GM10248 (cell line): ENCODE data around the gene HEMGN.

Source experiments
- CTCF ChIA-PET: fragments of 300-600 bp; sonication (Branson Sonifier 250); formaldehyde crosslinking; extraction: SDS; loops from one replicate; lab custom pipeline; 2021; ENCODE audit warnings: antibody characterized with exemption; lab: Yijun Ruan, JAX
- POLR2A ChIA-PET: fragments of 350-650 bp; sonication (Branson Sonifier 250); formaldehyde crosslinking; extraction: SDS; loops from one replicate; lab custom pipeline; 2020; ENCODE audit warnings: antibody characterized with exemption; lab: Yijun Ruan, JAX
- DNase-seq: peaks from one replicate; pipeline ENCODE4 v3.0.0; 2012; ENCODE audit errors: extremely low spot score
- CTCF ChIP-seq: IDR thresholded peaks from 2 replicates; pipeline ENCODE4 v1.5.1; 2012; ENCODE audit warnings: mild to moderate bottlenecking, low read depth; ENCODE audit errors: extremely low read depth, missing control alignments, control extremely low read depth

Gene HEMGN

DNA sequence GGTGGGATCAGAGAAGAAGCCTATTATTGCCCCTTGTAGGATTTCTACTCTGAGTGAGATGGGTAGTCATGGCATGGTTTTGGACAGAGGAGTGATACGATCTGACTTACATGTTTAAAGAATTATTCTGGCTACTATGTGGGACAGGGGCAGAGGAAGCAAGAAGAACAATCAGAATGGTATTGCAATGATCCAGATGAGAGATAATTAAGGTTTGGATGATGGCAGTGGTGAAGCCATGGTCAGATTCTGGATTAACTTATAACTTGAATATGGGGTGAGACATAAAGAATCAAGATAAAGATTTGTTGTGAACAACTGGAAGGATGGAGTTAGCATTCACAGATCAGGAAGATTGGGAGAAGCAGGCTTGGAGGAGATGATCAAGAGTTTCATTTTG, 3.4 kb upstream of the HEMGN start:
- DNase-seq, result no peak
- no peak for TF ChIP-seq CTCF
- ChIA-PET POLR2A (no interaction called here), CTCF (interaction anchor here (1.0 to 2.0 kb wide), 3 partner anchors 12 to 51 kb away, joined by 3 to 9 read pairs (median 5); no protein-coding TSS in a partner anchor)

- no peak for DNase-seq
- no peak for TF ChIP-seq CTCF
- CTCF ChIA-PET, result interaction anchor here (0.9 to 2.0 kb wide), 2 partner anchors 10 to 11 kb away, joined by 3 to 5 read pairs; no protein-coding TSS in a partner anchor
- POLR2A ChIA-PET, result no interaction called here
Observed at GRCh38 chr9:97940741-97941140, 2.8 kb upstream of the HEMGN start.

GRCh38 chr9:97940233-97940632, 2.3 kb upstream of the HEMGN start:
- no peak for TF ChIP-seq CTCF
- POLR2A ChIA-PET, result no interaction called here
- CTCF ChIA-PET, result interaction anchor here (0.9 to 1.1 kb wide), 3 partner anchors 11 to 17 kb away, joined by 3 read pairs; partner anchors contain the start of gene TRMO
- DNase-seq, result no peak

DNA sequence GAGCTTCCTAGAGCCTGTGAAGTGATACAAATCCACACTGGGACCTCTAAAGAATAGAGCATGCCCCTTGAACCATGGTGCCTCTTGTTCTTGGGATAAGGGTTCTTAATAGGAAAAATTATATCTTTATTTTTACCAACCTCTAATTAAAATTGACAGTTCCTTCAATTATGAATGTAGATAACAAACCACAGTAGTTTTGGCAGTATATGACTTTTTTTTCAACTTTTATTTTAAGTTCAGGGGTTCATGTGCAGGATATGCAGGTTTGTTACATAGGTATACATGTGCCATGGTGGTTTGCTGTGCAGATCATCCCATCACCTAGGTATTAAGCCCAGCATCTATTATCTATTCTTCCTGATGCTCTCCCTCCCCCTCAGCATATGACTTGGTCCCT, 974 bp downstream of the HEMGN start:
- ChIA-PET CTCF (interaction anchor here (1.3 to 2.1 kb wide), 4 partner anchors 13 to 121 kb away, joined by 3 to 9 read pairs (median 4); no protein-coding TSS in a partner anchor), POLR2A (no interaction called here)
- TF ChIP-seq CTCF, result no peak
- no peak for DNase-seq

GRCh38 chr9:97935276-97935675, 2.7 kb downstream of the HEMGN start:
- ChIA-PET POLR2A (no interaction called here), CTCF (interaction anchor here (1.5 to 3.1 kb wide), 4 partner anchors 9 to 123 kb away, joined by 3 to 29 read pairs (median 8); partner anchors contain the start of gene TRMO)
- DNase-seq, result no peak
- TF ChIP-seq CTCF, result no peak

DNA sequence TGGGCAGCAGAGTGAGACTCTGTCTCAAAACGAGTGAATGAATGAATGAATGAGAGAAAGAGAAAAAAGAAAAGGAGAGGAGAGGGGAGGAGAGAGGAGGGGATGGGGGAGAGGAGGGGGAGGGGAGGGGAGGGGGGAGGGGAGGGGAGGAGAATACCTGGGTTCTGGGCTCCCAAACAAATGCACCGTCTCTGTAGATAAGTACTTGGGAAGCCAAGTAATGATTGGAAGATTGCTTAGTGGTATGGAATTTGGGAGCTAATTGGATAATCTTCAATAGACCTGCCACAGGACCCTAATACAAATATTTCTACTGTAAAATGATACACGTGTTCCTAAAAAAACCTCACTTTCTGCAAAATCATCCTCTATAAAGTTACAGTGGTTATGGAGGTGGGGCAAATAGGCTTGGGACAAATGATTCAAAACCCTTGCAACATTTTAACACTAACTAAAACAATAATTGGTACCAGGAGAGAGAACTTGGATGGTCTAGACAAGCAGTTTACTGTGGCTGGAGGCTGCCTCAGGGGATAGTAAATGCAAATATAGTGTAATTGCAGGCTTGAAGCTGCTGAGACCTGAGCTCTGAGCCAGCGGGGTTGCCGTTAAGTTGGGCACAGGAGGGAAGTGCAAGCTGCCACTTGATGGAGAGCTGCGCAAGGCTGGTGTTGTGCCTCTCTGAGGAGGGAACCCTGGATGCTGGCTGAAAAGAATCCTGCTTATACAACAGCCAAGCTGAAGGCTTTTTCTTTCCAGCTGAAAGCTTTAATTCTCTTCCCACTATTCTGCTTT, 3.5 kb downstream of the HEMGN start:
- POLR2A ChIA-PET, result no interaction called here
- no peak for TF ChIP-seq CTCF
- no peak for DNase-seq

More for the DNA sequence above, 3.5 kb downstream of the HEMGN start:
- CTCF ChIA-PET, result interaction anchor here (2.3 to 3.1 kb wide), 2 partner anchors 9 to 11 kb away, joined by 9 to 29 read pairs; partner anchors contain the start of gene TRMO
